Jurkat, Clone E6-1 (cell line): Measurements from ENCODE around the gene GOLGA6L4. TPM values are rescaled to one million over a fixed set of nuclear protein-coding genes. Genes with fewer than 3 reads are reported as not detected.
"Not testable (repeated sequence)": the region's sequence is repeated elsewhere in the genome, so short reads cannot be mapped to it uniquely, and the experiment has no call there.

Experiments
- DNase-seq: peaks from one replicate; pipeline ENCODE4 v3.0.0-alpha.2; 2011; ENCODE audit warnings: low read depth, low spot score
- H3K4me3 ChIP-seq: 2 replicates; pipeline ENCODE4 v1.5.1; 2011; ENCODE audit warnings: mild to moderate bottlenecking, low read length, control low read depth, moderate library complexity
- polyA plus RNA-seq: library from polyadenylated mRNA; unstranded; fragments of >200 nt; gene quantifications from one replicate; pipeline ENCODE4 v1.2.1, GENCODE V29; 2012; ENCODE audit warnings: missing spikeins; ENCODE audit not compliant: insufficient read length, insufficient read depth

GOLGA6L4 gene, protein sequence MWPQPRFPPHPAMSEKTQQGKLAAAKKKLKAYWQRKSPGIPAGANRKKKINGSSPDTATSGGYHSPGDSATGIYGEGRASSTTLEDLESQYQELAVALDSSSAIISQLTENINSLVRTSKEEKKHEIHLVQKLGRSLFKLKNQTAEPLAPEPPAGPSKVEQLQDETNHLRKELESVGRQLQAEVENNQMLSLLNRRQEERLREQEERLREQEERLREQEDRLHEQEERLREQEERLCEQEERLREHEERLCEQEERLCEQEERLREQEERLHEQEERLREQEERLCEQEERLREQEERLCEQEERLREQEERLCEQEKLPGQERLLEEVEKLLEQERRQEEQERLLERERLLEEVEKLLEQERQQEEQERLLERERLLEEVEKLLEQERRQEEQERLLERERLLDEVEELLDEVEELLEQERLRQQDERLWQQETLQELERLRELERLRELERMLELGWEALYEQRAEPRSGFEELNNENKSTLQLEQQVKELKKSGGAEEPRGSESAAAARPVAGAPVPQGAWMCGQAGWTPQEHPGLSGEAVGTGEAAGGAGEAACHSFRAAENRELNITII
- 9.9 TPM for polyA plus RNA-seq

GRCh38 chr15:84235573-84235972 is at the start of gene GOLGA6L4:
TSS of gene GOLGA6L4 (plus strand) at chr15:84235773. CDS start at chr15:84235835, 62 bp downstream.
- H3K4me3 ChIP-seq, result not testable (repeated sequence)
- peak; percentile 21 for DNase-seq

- H3K4me3 ChIP-seq, DNase-seq: not testable (repeated sequence)
Observed at GRCh38 chr15:84192982-84193381, 42.6 kb upstream of the GOLGA6L4 start.

DNA sequence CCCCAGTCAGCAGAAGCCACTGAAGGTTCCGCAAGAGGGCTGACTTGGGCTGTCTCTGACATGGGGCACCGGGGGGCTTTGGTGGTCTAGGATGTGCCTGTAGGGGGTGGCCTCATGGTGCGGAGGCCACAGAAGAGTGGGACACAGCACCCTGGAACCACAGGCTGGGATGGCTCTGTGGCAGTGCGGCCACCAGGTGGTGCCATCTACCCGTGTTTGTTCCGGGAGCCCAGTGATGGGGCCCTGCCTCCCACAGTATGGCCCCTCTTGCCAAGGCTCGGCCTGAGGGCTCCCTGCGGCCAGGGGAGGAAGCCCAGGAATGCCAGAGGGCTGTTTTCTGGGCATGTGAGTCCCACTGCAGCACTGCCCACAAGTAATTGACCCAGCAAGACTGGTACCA is 40.0 kb upstream of the GOLGA6L4 start:
- H3K4me3 ChIP-seq, DNase-seq: not testable (repeated sequence)

DNA sequence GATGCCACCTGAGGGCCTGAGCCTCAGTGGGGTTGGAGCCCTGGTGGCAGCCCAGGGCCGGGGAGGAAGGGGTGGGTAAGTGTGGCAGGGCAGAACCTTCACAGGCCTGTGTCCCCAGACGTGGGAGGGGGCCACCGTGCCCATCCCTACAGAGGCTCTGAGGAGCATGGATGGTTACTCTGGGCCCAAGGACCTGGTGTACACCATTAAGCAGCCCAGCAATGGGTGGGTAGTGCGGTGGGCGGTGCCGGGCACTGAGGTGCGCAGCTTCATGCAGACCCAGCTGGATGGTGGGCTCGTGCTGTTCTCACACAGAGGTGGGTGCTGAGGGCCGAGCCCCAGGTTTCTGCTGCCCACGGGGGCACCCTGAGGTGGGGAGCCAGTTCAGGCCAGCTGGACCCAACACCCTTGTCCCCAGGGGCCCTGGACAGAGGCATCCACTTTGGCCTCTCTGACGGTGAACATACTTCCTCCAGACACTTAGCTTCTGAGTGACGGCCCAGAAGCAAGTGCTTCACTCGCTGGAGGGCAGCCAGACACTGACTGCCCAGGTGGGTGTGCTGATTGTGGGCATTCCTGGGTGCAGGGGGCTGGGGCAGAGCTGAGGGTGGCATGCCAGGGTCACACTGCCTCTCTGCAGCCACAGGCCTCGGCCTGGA is 38.9 kb upstream of the GOLGA6L4 start:
- not testable (repeated sequence) for DNase-seq, H3K4me3 ChIP-seq

- not testable (repeated sequence) for H3K4me3 ChIP-seq, DNase-seq
Observed at GRCh38 chr15:84199865-84200264, 35.7 kb upstream of the GOLGA6L4 start.

DNA sequence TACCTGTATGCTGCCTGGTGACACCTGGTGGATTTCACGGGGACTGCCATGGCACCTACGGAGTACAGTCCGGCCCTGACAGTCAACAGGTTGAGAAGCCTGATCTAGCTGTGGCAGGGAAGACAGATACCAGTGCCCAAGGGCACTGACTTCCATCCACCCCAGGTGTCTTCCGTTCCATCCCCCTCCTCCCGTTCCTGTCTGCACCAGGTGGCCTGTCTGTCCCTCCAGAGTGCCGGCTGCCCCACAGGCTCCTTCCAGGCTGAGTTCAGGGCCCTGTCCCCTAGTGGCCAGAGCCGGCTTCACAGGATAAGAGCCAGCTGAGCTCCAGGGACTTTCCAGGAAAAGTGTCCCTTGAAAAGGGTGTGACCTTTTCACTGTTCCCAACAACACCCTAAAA is 10.9 kb downstream of the GOLGA6L4 start:
- H3K4me3 ChIP-seq, result not testable (repeated sequence)

More for the DNA sequence above, 10.9 kb downstream of the GOLGA6L4 start:
- not testable (repeated sequence) for DNase-seq
